ENCODE results near the gene PNCK. TPM values are rescaled to one million over a fixed set of nuclear protein-coding genes. Genes with fewer than 3 reads are reported as not detected.

PNCK gene
- total and polyA plus RNA-seq, 5 donors from 2014 or later: 0.54 TPM; not detected in 4

DNA sequence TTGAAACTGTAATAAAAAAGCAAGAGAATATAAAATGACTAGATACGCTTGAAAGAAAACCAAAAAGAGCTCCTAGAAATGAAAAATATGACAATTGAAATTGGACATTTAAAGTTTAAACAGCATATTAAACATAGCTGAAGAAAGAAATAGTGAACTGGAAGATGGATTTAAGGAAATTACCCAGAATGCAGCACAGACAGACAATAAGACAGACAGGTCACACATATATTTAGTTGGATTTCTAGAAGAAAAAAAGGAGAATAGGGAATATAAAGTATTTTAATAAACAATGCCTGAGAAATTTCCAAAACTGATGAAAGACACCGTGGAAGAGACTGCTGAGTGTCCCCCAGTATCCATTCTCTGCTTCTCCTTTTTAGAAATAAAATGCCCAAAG lies 20.1 kb downstream of the PNCK start:
- Histone ChIP-seq H3K27ac (ENCODE audit: insufficient read depth, low read length, poor library complexity, severe bottlenecking) (no peak overlapping the region), H3K36me3 (ENCODE audit: control insufficient read depth, insufficient read depth, low read length) (no peaks in the 10 kb centered on the region), H3K4me3 (ENCODE audit: low read depth, low read length) (no peak overlapping the region), H3K27me3 (ENCODE audit: control insufficient read depth, insufficient read depth, low read length) (no peaks in the 10 kb centered on the region), H3K9me3 (ENCODE audit: control insufficient read depth in 2 of 2, low read length in 2 of 2) (no peaks in the 10 kb centered on the region), H3K4me1 (ENCODE audit: control insufficient read depth, insufficient read depth, low read length, poor library complexity, severe bottlenecking) (no peaks in the 10 kb centered on the region)
- no peak overlapping the region for H3K4me3 Mint-ChIP-seq
- ATAC-seq (ENCODE audit: low read depth in 2 of 2): no peak
- H3K27me3 Mint-ChIP-seq: peaks cover 18% of the 10 kb centered on the region
- H3K27ac Mint-ChIP-seq: no peak overlapping the region
- no peaks in the 10 kb centered on the region for H3K4me1 Mint-ChIP-seq
- DNase-seq: no peak
- H3K9me3 Mint-ChIP-seq: peaks cover 0 to 4% (median 0%) of the 10 kb centered on the region in 7 donors
- H3K36me3 Mint-ChIP-seq: no peaks in the 10 kb centered on the region

DNA sequence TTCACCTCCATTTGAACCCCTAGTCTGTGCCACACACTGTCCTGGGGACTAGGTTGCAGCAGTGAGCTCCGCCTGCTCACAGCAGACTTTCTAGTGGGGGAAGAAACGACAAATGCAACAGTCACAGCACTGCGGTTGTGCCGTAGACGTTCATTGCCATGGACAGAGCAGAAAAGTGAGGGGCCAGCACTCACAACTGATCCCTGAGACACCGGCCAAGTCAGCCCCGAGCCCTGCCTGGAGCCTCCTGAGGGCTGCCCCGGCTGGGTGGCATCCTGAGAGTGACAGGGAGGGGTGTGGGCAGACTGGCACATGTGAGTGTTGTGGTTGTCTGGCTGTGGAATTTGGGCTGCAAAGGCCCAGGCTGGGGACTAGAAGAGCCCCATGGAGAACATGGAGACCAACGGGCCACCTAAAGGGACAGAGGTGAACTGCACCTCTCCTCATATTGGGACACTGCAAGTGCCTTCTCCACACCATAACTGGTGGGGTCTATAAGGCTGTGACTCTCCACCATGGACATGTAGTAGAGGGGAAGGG lies 22.0 kb downstream of the PNCK start:
- Mint-ChIP-seq H3K4me3 (no peak overlapping the region), H3K4me1 (no peaks in the 10 kb centered on the region), H3K27ac (peak overlapping the region in 1 of 3 donors; percentile 75), H3K9me3 (peaks cover 0 to 4% (median 0%) of the 10 kb centered on the region in 7 donors), H3K36me3 (no peaks in the 10 kb centered on the region), H3K27me3 (peaks cover 19% of the 10 kb centered on the region)
- no peaks in the 10 kb centered on the region for H3K36me3 ChIP-seq (ENCODE audit: control insufficient read depth, insufficient read depth, low read length)
- DNase-seq: peak in 1 of 3 donors; percentile 41
- no peak for ATAC-seq (ENCODE audit: low read depth in 2 of 2)
- H3K27me3 ChIP-seq (ENCODE audit: control insufficient read depth, insufficient read depth, low read length): no peaks in the 10 kb centered on the region
- no peak overlapping the region for H3K4me3 ChIP-seq (ENCODE audit: low read depth, low read length)
- no peaks in the 10 kb centered on the region for H3K9me3 ChIP-seq (ENCODE audit: control insufficient read depth in 2 of 2, low read length in 2 of 2)
- H3K27ac ChIP-seq (ENCODE audit: insufficient read depth, low read length, poor library complexity, severe bottlenecking): no peak overlapping the region
- no peaks in the 10 kb centered on the region for H3K4me1 ChIP-seq (ENCODE audit: control insufficient read depth, insufficient read depth, low read length, poor library complexity, severe bottlenecking)

GRCh38 chrX:153650959-153651358 lies 22.7 kb downstream of the PNCK start:
- no peaks in the 10 kb centered on the region for H3K36me3 Mint-ChIP-seq
- ATAC-seq (ENCODE audit: low read depth in 2 of 2) (no peak), DNase-seq (no peak)
- H3K27me3 Mint-ChIP-seq: peaks cover 21% of the 10 kb centered on the region
- peak overlapping the region in 1 of 3 donors; percentile 69 for H3K27ac Mint-ChIP-seq
- Histone ChIP-seq H3K27ac (ENCODE audit: insufficient read depth, low read length, poor library complexity, severe bottlenecking) (no peak overlapping the region), H3K4me3 (ENCODE audit: low read depth, low read length) (no peak overlapping the region), H3K27me3 (ENCODE audit: control insufficient read depth, insufficient read depth, low read length) (no peaks in the 10 kb centered on the region), H3K36me3 (ENCODE audit: control insufficient read depth, insufficient read depth, low read length) (no peaks in the 10 kb centered on the region), H3K9me3 (ENCODE audit: control insufficient read depth in 2 of 2, low read length in 2 of 2) (no peaks in the 10 kb centered on the region), H3K4me1 (ENCODE audit: control insufficient read depth, insufficient read depth, low read length, poor library complexity, severe bottlenecking) (no peaks in the 10 kb centered on the region)
- no peak overlapping the region for H3K4me3 Mint-ChIP-seq
- H3K9me3 Mint-ChIP-seq: peaks cover 0 to 4% (median 0%) of the 10 kb centered on the region in 7 donors
- H3K4me1 Mint-ChIP-seq: no peaks in the 10 kb centered on the region

GRCh38 chrX:153649915-153650782 lies 23.5 kb downstream of the PNCK start:
- H3K9me3 ChIP-seq (ENCODE audit: control insufficient read depth in 2 of 2, low read length in 2 of 2): no peaks in the 10 kb centered on the region
- Mint-ChIP-seq H3K4me3 (no peak overlapping the region), H3K4me1 (no peaks in the 10 kb centered on the region), H3K27me3 (peaks cover 24% of the 10 kb centered on the region), H3K9me3 (peaks cover 0 to 4% (median 0%) of the 10 kb centered on the region in 7 donors), H3K27ac (no peak overlapping the region), H3K36me3 (no peaks in the 10 kb centered on the region)
- H3K27me3 ChIP-seq (ENCODE audit: control insufficient read depth, insufficient read depth, low read length): no peaks in the 10 kb centered on the region
- no peak for DNase-seq
- H3K4me3 ChIP-seq (ENCODE audit: low read depth, low read length): no peak overlapping the region
- ATAC-seq (ENCODE audit: low read depth in 2 of 2): no peak
- H3K36me3 ChIP-seq (ENCODE audit: control insufficient read depth, insufficient read depth, low read length): no peaks in the 10 kb centered on the region
- no peak overlapping the region for H3K27ac ChIP-seq (ENCODE audit: insufficient read depth, low read length, poor library complexity, severe bottlenecking)
- no peaks in the 10 kb centered on the region for H3K4me1 ChIP-seq (ENCODE audit: control insufficient read depth, insufficient read depth, low read length, poor library complexity, severe bottlenecking)

DNA sequence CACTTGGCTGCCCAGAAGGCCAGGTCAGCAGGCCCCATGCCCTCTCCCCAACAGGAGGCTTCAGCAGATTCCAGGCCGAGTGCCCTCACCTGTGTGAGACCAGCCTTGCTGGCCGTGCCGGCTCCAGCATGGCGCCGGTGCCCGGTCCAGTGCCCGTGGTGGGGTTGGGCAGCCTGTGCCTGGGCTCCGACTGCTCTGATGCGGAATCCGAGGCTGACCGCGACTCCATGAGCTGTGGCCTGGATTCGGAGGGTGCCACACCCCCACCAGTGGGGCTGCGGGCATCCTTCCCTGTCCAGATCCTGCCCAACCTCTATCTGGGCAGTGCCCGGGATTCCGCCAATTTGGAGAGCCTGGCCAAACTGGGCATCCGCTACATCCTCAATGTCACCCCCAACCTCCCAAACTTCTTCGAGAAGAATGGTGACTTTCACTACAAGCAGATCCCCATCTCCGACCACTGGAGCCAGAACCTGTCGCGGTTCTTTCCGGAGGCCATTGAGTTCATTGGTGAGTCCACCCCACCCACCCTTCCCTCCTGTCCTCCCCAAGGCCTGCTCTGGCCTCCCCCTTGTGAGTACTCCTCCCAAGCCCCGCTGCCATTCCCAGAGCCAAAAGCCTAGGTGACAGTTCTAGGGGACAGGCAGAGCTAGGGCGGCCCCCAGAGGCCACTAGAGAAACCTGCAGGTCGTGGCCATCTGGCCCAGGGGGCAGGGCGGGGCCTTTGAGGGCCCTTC lies 24.3 kb downstream of the PNCK start:
- no peaks in the 10 kb centered on the region for H3K4me1 Mint-ChIP-seq
- H3K27ac Mint-ChIP-seq: no peak overlapping the region
- ATAC-seq (ENCODE audit: low read depth in 2 of 2): peak in 1 of 2 donors; percentile 58
- H3K27me3 Mint-ChIP-seq: peaks cover 20% of the 10 kb centered on the region
- H3K9me3 ChIP-seq (ENCODE audit: control insufficient read depth in 2 of 2, low read length in 2 of 2): no peaks in the 10 kb centered on the region
- peak in 2 of 3 donors; percentile 27 to 35 for DNase-seq
- no peaks in the 10 kb centered on the region for H3K36me3 Mint-ChIP-seq
- no peak overlapping the region for H3K4me3 ChIP-seq (ENCODE audit: low read depth, low read length)
- peaks cover 0 to 4% (median 0%) of the 10 kb centered on the region in 7 donors for H3K9me3 Mint-ChIP-seq
- no peaks in the 10 kb centered on the region for H3K36me3 ChIP-seq (ENCODE audit: control insufficient read depth, insufficient read depth, low read length)
- H3K27me3 ChIP-seq (ENCODE audit: control insufficient read depth, insufficient read depth, low read length): no peaks in the 10 kb centered on the region
- no peaks in the 10 kb centered on the region for H3K4me1 ChIP-seq (ENCODE audit: control insufficient read depth, insufficient read depth, low read length, poor library complexity, severe bottlenecking)
- H3K4me3 Mint-ChIP-seq: no peak overlapping the region
- no peak overlapping the region for H3K27ac ChIP-seq (ENCODE audit: insufficient read depth, low read length, poor library complexity, severe bottlenecking)

DNA sequence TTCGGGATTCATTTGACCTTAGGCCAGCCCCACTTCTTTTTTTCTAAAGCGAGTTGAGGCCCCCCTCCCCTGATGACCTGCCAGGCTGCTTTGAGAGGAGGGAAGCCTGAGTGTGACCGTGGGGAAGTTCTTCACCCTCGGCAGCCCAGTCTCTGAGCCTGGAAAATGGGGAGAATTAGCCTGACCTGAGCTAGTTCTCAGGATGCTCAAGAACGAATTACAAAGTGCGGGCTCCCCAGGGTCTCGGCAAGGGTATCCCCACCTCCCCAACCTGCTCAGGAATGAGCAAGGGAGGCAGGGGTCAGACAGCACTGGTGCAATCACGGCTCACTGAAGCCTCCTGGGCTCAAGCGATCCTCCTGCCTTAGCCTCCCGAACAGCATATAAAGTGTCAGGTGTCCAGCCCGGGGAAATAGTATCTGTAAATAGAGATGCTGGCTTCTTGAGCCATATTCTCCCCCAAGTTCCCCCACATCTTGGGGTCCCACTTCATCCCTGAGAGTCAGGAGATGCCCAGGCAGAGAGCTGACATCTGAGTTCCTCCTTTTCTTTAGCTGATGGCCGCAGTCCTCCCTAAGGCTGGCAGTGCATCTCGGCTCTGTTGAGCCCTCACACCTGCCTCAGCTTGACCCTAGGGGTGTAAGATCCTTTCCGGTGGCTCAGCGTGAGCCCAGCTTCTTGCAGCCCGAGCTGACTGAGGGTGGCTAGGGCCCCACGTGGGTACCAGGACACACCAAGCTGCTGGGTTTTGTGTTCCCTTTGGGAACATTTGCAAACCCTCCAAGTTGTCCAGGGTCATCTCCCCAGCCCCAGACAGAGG lies 25.0 kb downstream of the PNCK start:
- no peak for DNase-seq

More for the DNA sequence above, 25.0 kb downstream of the PNCK start:
- Histone ChIP-seq H3K27ac (ENCODE audit: insufficient read depth, low read length, poor library complexity, severe bottlenecking) (no peak overlapping the region), H3K36me3 (ENCODE audit: control insufficient read depth, insufficient read depth, low read length) (no peaks in the 10 kb centered on the region), H3K9me3 (ENCODE audit: control insufficient read depth in 2 of 2, low read length in 2 of 2) (no peaks in the 10 kb centered on the region), H3K4me1 (ENCODE audit: control insufficient read depth, insufficient read depth, low read length, poor library complexity, severe bottlenecking) (peaks cover 4% of the 10 kb centered on the region), H3K4me3 (ENCODE audit: low read depth, low read length) (no peak overlapping the region), H3K27me3 (ENCODE audit: control insufficient read depth, insufficient read depth, low read length) (no peaks in the 10 kb centered on the region)
- Mint-ChIP-seq H3K9me3 (peaks cover 0 to 3% (median 0%) of the 10 kb centered on the region in 7 donors), H3K4me1 (peaks cover 0 to 1% (median 0%) of the 10 kb centered on the region in 4 donors), H3K4me3 (no peak overlapping the region), H3K27me3 (peaks cover 20% of the 10 kb centered on the region), H3K36me3 (no peaks in the 10 kb centered on the region), H3K27ac (no peak overlapping the region)
- ATAC-seq (ENCODE audit: low read depth in 2 of 2): no peak

Data from CD4-positive, CD25-positive, alpha-beta regulatory T cell (primary cell).